ENCODE data around the gene GOLGA3.

DNA sequence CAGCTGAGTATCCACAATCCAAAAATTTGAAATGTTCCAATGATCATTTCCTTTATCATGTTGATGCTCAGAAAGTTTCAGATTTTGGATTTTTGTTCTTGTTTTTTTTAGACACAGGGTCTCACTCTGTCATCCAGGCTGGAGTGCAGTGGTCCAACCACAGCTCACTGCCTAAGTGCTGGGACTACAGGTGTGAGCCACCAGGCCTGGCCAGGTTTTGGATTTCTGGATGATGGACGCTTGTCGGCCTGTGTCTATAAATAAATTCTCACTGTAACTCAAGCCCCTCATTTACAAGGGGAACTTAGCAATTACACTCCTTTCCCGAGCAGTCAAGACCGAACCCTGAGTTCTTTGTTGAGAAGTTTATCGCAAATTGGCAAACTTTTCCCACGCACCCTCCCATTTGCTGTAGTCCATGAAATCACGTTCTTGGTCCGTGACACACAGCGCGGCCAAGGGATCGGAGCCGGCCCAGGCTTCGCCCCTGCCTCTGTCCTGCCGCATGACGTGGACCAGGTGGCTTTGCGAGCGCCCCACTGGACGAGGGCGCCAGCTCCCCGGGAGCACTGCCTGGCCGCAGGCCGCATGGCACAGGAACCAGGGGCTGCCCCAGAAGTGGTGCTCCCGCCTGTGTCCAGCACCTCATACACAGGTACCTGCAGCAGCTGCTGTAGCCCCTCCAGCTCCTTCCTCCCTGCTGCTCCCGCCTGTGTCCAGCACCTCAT, 53.0 kb downstream of the GOLGA3 start:
- no peak for TF ChIP-seq POLR2A (IDR thresholded peaks at IDR 0.05)
- TF ChIP-seq, protein P1, sequence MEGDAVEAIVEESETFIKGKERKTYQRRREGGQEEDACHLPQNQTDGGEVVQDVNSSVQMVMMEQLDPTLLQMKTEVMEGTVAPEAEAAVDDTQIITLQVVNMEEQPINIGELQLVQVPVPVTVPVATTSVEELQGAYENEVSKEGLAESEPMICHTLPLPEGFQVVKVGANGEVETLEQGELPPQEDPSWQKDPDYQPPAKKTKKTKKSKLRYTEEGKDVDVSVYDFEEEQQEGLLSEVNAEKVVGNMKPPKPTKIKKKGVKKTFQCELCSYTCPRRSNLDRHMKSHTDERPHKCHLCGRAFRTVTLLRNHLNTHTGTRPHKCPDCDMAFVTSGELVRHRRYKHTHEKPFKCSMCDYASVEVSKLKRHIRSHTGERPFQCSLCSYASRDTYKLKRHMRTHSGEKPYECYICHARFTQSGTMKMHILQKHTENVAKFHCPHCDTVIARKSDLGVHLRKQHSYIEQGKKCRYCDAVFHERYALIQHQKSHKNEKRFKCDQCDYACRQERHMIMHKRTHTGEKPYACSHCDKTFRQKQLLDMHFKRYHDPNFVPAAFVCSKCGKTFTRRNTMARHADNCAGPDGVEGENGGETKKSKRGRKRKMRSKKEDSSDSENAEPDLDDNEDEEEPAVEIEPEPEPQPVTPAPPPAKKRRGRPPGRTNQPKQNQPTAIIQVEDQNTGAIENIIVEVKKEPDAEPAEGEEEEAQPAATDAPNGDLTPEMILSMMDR (IDR thresholded peaks at IDR 0.05) = no peak
